DMS153 (cell line): Measurements from ENCODE around the gene DNMBP.
A peak's percentile ranks its signal among the peaks of the same experiment; 100 is the strongest.

Experiments
- DNase-seq: peaks from one replicate; lab custom pipeline; 2025; lab: John Stamatoyannopoulos, UW

The DNMBP gene

GRCh38 chr10:100009793-100010676 lies at the start of gene DNMBP:
Gene DNMBP, minus strand, starts transcription at chr10:100009947. Its CDS starts 37,823 bp downstream, at chr10:99972124.
- peak; percentile 22 for DNase-seq

- DNase-seq, result no peak
Measured at GRCh38 chr10:100057948-100058347, 48.2 kb upstream of the DNMBP start.

GRCh38 chr10:100053686-100054460 lies 44.1 kb upstream of the DNMBP start:
- DNase-seq, result no peak

- DNase-seq, result no peak
Measured at GRCh38 chr10:100046021-100046486, 36.3 kb upstream of the DNMBP start.

- no peak for DNase-seq
Measured at GRCh38 chr10:100045592-100045991, 35.8 kb upstream of the DNMBP start.

GRCh38 chr10:100043796-100044195 lies 34.0 kb upstream of the DNMBP start:
- no peak for DNase-seq

- DNase-seq, result no peak
Measured at GRCh38 chr10:100043344-100043743, 33.6 kb upstream of the DNMBP start.

GRCh38 chr10:100041306-100042002 lies 31.7 kb upstream of the DNMBP start:
- DNase-seq, result no peak

- DNase-seq, result no peak
Measured at GRCh38 chr10:100038561-100039071, 28.9 kb upstream of the DNMBP start.

GRCh38 chr10:100037758-100038315 lies 28.1 kb upstream of the DNMBP start:
- no peak for DNase-seq

GRCh38 chr10:100036850-100037249 lies 27.1 kb upstream of the DNMBP start:
- no peak for DNase-seq

- DNase-seq, result no peak
Measured at GRCh38 chr10:100033766-100034418, 24.1 kb upstream of the DNMBP start.

GRCh38 chr10:100027416-100027815 lies 17.7 kb upstream of the DNMBP start:
- no peak for DNase-seq

- no peak for DNase-seq
Measured at GRCh38 chr10:100025576-100025975, 15.8 kb upstream of the DNMBP start.

GRCh38 chr10:100024748-100025147 lies 15.0 kb upstream of the DNMBP start:
- no peak for DNase-seq

- DNase-seq, result no peak
Measured at GRCh38 chr10:100022403-100022802, 12.7 kb upstream of the DNMBP start.

- no peak for DNase-seq
Measured at GRCh38 chr10:100021322-100021721, 11.6 kb upstream of the DNMBP start.

- no peak for DNase-seq
Measured at GRCh38 chr10:100020886-100021253, 11.1 kb upstream of the DNMBP start.

GRCh38 chr10:100020142-100020885 lies 10.6 kb upstream of the DNMBP start:
- DNase-seq, result peak; percentile 43

GRCh38 chr10:100019787-100020141 lies 10.0 kb upstream of the DNMBP start:
- DNase-seq, result peak; percentile 32
